BLaER1 (cell line): ENCODE data around the gene AUTS2.
A peak's percentile ranks its signal among the peaks of the same experiment; 100 is the strongest.

Experiments used
- H3K27ac ChIP-seq: shearing (Covaris generic); formaldehyde crosslinking; 2 replicates; pipeline ENCODE4 v1.8.1; 2022
- H3K27me3 ChIP-seq: shearing (Covaris generic); formaldehyde crosslinking; 2 replicates; pipeline ENCODE4 v1.8.1; 2022
- H3K36me3 ChIP-seq: shearing (Covaris generic); formaldehyde crosslinking; 2 replicates; pipeline ENCODE4 v1.8.1; 2022
- H3K4me1 ChIP-seq: shearing (Covaris generic); formaldehyde crosslinking; 2 replicates; pipeline ENCODE4 v1.8.1; 2022
- H3K4me2 ChIP-seq: shearing (Covaris generic); formaldehyde crosslinking; 2 replicates; pipeline ENCODE4 v1.8.1; 2022
- H3K4me3 ChIP-seq: shearing (Covaris generic); formaldehyde crosslinking; 2 replicates; pipeline ENCODE4 v1.8.1; 2022
- H3K9ac ChIP-seq: shearing (Covaris generic); formaldehyde crosslinking; 2 replicates; pipeline ENCODE4 v1.8.1; 2022
- H3K9me3 ChIP-seq: shearing (Covaris generic); formaldehyde crosslinking; 2 replicates; pipeline ENCODE4 v1.8.1; 2022
- H4K20me1 ChIP-seq: shearing (Covaris generic); formaldehyde crosslinking; 2 replicates; pipeline ENCODE4 v1.8.1; 2022
- Cebpa-rat ChIP-seq: shearing (Covaris generic); IDR thresholded peaks from 2 replicates; pipeline ENCODE4 v1.8.1; 2022

Gene AUTS2

GRCh38 chr7:70679661-70680060, 1081.4 kb downstream of the AUTS2 start:
- H4K20me1 ChIP-seq, result no peaks in the 10 kb centered on the region
- H3K4me3 ChIP-seq, result no peak overlapping the region
- H3K4me1 ChIP-seq, result peaks cover 26% of the 10 kb centered on the region
- H3K4me2 ChIP-seq, result no peak overlapping the region
- TF ChIP-seq Cebpa-rat, result no peak
- no peaks in the 10 kb centered on the region for H3K27me3 ChIP-seq
- peaks cover 8% of the 10 kb centered on the region; the same call in 1 of the 2 replicates for H3K36me3 ChIP-seq
- no peaks in the 10 kb centered on the region for H3K9me3 ChIP-seq
- no peak overlapping the region for H3K9ac ChIP-seq
- H3K27ac ChIP-seq, result no peak overlapping the region

GRCh38 chr7:70680306-70680705, 1082.0 kb downstream of the AUTS2 start:
- Histone ChIP-seq H3K4me1 (peaks cover 26% of the 10 kb centered on the region), H3K36me3 (peaks cover 7% of the 10 kb centered on the region; the same call in 1 of the 2 replicates), H3K9me3 (no peaks in the 10 kb centered on the region), H3K4me3 (no peak overlapping the region), H3K4me2 (no peak overlapping the region), H4K20me1 (no peaks in the 10 kb centered on the region), H3K27me3 (no peaks in the 10 kb centered on the region), H3K9ac (no peak overlapping the region), H3K27ac (no peak overlapping the region)
- no peak for TF ChIP-seq Cebpa-rat

- H3K4me2 ChIP-seq, result peak overlapping the region; percentile 63; the same call in 1 of the 2 replicates
These were observed 1082.6 kb downstream of the AUTS2 start for GRCh38 chr7:70680743-70681468.

GRCh38 chr7:70681469-70682350, 1083.4 kb downstream of the AUTS2 start:
- Histone ChIP-seq H3K4me1 (peaks cover 26% of the 10 kb centered on the region), H3K27ac (peak overlapping the region; percentile 14; the same call in 1 of the 2 replicates)
- no peak for TF ChIP-seq Cebpa-rat

More at GRCh38 chr7:70680743-70681468, 1082.6 kb downstream of the AUTS2 start:
- peaks cover 26% of the 10 kb centered on the region for H3K4me1 ChIP-seq
- H3K4me3 ChIP-seq, result no peak overlapping the region
- no peaks in the 10 kb centered on the region for H3K9me3 ChIP-seq
- no peaks in the 10 kb centered on the region for H4K20me1 ChIP-seq
- no peaks in the 10 kb centered on the region for H3K27me3 ChIP-seq
- H3K36me3 ChIP-seq, result peaks cover 2% of the 10 kb centered on the region; the same call in 1 of the 2 replicates
- TF ChIP-seq Cebpa-rat, result no peak
- no peak overlapping the region for H3K9ac ChIP-seq
- no peak overlapping the region for H3K27ac ChIP-seq

GRCh38 chr7:70684173-70684572, 1085.9 kb downstream of the AUTS2 start:
- Histone ChIP-seq H3K9ac (no peak overlapping the region), H3K4me1 (peaks cover 20% of the 10 kb centered on the region), H3K4me2 (no peak overlapping the region), H4K20me1 (no peaks in the 10 kb centered on the region), H3K36me3 (peaks cover 6% of the 10 kb centered on the region; the same call in 1 of the 2 replicates), H3K27me3 (no peaks in the 10 kb centered on the region), H3K4me3 (no peak overlapping the region), H3K27ac (no peak overlapping the region), H3K9me3 (no peaks in the 10 kb centered on the region)
- no peak for TF ChIP-seq Cebpa-rat

More at GRCh38 chr7:70681469-70682350, 1083.4 kb downstream of the AUTS2 start:
- Histone ChIP-seq H3K9ac (peak overlapping the region; percentile 40; the same call in 1 of the 2 replicates), H3K27me3 (no peaks in the 10 kb centered on the region), H3K4me2 (peak overlapping the region; percentile 63), H3K4me3 (no peak overlapping the region), H3K36me3 (peaks cover 6% of the 10 kb centered on the region; the same call in 1 of the 2 replicates), H3K9me3 (no peaks in the 10 kb centered on the region), H4K20me1 (no peaks in the 10 kb centered on the region)

GRCh38 chr7:70693321-70693685, 1095.0 kb downstream of the AUTS2 start:
- Histone ChIP-seq H3K27me3 (no peaks in the 10 kb centered on the region), H3K9ac (peak overlapping the region; percentile 63), H3K36me3 (no peaks in the 10 kb centered on the region), H3K4me1 (peaks cover 43% of the 10 kb centered on the region), H3K9me3 (no peaks in the 10 kb centered on the region), H4K20me1 (peaks cover 34% of the 10 kb centered on the region), H3K27ac (peak overlapping the region; percentile 66), H3K4me3 (peak overlapping the region; percentile 82), H3K4me2 (peak overlapping the region; percentile 86)
- no peak for TF ChIP-seq Cebpa-rat

- Histone ChIP-seq H3K4me2 (peak overlapping the region; percentile 86), H4K20me1 (peaks cover 39% of the 10 kb centered on the region)
- peak; percentile 95 for TF ChIP-seq Cebpa-rat
These were observed 1095.6 kb downstream of the AUTS2 start for GRCh38 chr7:70693686-70694433.

GRCh38 chr7:70694434-70694970, 1096.2 kb downstream of the AUTS2 start:
- peak overlapping the region; percentile 86 for H3K4me2 ChIP-seq
- peak overlapping the region; percentile 96 for H3K27ac ChIP-seq
- H3K27me3 ChIP-seq, result no peaks in the 10 kb centered on the region
- H3K9ac ChIP-seq, result peak overlapping the region; percentile 94
- no peak for TF ChIP-seq Cebpa-rat
- H3K4me1 ChIP-seq, result peaks cover 55% of the 10 kb centered on the region
- H3K36me3 ChIP-seq, result peaks cover 11% of the 10 kb centered on the region
- no peaks in the 10 kb centered on the region for H3K9me3 ChIP-seq
- peak overlapping the region; percentile 82 for H3K4me3 ChIP-seq
- H4K20me1 ChIP-seq, result peaks cover 46% of the 10 kb centered on the region

More at GRCh38 chr7:70693686-70694433, 1095.6 kb downstream of the AUTS2 start:
- Histone ChIP-seq H3K4me1 (peaks cover 49% of the 10 kb centered on the region), H3K27me3 (no peaks in the 10 kb centered on the region), H3K4me3 (peak overlapping the region; percentile 82), H3K27ac (peak overlapping the region; percentile 96), H3K9ac (peak overlapping the region; percentile 94), H3K36me3 (peaks cover 5% of the 10 kb centered on the region), H3K9me3 (no peaks in the 10 kb centered on the region)
